Caki2 (cell line): ENCODE results near the gene SLC9A8. TPM values are rescaled to one million over a fixed set of nuclear protein-coding genes. Genes with fewer than 3 reads are reported as not detected.
"Not testable (repeated sequence)": the region's sequence is repeated elsewhere in the genome, so short reads cannot be mapped to it uniquely, and the experiment has no call there.

Source experiments
- DNase-seq: peaks from one replicate; pipeline ENCODE4 v3.0.0-alpha.2; 2015; ENCODE audit warnings: low read depth
- in situ Hi-C: cut with HindIII; loops from 2 replicates; pipeline ENCODE4 v1.10.0; 2016; ENCODE audit warnings: low sequenced_read_pairs, low pct_unique_long_range_greater_than_20kb, mixed read lengths
- total RNA-seq: library from RNA; depleted of rRNA; stranded (reverse); fragments of >200 nt; shearing (Covaris generic); gene quantifications from 2 replicates; pipeline ENCODE4 v1.2.3, GENCODE V29; 2014; ENCODE audit warnings: low replicate concordance

The SLC9A8 gene
- total RNA-seq, 1 experiment from 2014 or later = 7.6 TPM

DNA sequence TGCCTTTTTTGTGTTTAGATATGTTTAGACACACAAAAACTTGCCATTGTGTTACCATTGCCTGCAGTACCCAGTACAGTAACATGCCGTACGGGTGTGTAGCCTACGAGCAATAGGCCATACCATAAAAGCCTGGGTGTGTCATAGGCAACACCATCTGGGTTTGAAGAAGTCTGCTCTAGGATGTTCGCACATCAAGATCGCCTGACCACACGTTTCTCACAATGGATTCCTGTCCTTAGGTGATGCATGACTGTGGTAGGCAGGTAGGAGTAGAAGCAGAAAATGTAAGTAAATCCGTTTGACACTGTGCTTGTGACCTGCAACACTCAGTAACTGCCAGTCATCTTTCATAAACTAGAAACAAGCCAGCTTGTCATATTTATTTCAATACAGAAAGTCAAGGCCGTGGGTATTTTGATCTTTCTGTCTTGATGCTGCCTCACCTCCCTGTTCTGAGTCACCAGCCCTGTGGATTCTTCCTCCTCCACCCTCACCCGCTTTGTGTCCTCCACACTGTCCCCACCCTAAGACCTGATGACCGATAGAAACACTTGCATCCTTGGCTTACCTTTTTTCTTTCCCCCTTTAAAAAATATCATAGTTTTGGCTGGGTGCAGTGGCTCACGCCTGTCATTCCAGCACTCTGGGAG lies 7.3 kb upstream of the SLC9A8 start:
- DNase-seq, in situ Hi-C loops: not testable (repeated sequence)

GRCh38 chr20:49808753-49809152 lies 3.9 kb upstream of the SLC9A8 start:
- in situ Hi-C loops = no loop called here
- no peak for DNase-seq

GRCh38 chr20:49809803-49810359 lies 2.7 kb upstream of the SLC9A8 start:
- no peak for DNase-seq
- in situ Hi-C loops = no loop called here

DNA sequence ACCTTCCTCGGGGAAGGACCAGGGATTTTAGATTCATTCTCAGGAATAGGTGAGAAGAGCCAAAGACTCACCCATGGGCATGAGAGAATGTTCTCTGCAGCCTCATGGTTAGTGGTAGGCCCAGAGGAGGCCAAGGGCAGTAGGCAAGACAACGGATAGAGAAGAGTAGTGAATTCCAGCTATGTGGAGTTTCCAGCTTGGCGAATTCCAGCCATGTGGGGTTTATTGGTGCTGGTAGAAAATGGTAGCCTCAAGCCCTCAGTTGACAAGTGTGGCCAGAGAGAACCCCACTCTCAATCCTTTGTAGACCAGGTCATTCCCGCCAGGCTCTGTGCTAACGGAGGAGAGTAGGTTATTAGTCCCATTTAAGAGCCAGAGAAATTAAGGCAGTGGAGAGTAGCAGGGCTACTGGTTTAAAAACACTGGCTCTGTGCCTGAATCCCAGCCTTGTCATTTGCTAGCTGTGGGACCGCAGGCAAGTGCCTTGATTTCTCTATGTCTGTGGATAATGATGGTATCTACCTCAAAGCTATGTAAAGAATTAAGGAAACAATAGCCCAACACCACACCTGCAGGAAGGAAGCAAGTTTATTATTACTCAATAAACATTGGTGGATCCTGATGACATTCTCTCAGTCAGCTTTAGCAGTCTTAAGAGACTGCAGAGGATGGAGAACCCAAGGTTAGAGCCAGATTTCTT lies 2.0 kb upstream of the SLC9A8 start:
- in situ Hi-C loops = no loop called here

GRCh38 chr20:49811825-49812506 lies 662 bp upstream of the SLC9A8 start:
- in situ Hi-C loops = no loop called here
- no peak for DNase-seq

More for the DNA sequence above, 2.0 kb upstream of the SLC9A8 start:
- DNase-seq = no peak

- in situ Hi-C loops = no loop called here
- no peak for DNase-seq
These were observed 812 bp downstream of the SLC9A8 start for GRCh38 chr20:49813305-49813974.

GRCh38 chr20:49814057-49814694 lies 1.5 kb downstream of the SLC9A8 start:
- in situ Hi-C loops = no loop called here
- DNase-seq = no peak

- DNase-seq = no peak
- in situ Hi-C loops = no loop called here
These were observed 6.2 kb downstream of the SLC9A8 start for GRCh38 chr20:49818816-49819215.

DNA sequence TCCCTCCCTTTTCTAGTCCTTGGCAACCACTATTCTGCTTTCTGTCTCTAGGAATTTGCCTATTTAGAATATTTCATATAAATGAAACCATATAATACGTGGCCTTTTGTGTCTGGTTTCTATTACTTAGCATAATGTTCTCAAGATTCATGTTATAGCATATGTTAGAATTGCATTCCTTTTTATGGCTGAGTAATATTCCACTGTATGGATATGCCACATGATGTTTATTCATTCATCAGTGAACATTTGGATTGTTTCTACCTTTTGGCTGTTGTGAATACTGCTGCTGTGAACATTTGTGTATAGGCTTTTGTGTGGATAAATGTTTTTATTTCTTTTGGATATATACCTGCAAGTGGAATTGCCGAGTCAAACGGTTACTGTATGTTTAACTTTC lies 7.1 kb downstream of the SLC9A8 start:
- in situ Hi-C loops = no loop called here

DNA sequence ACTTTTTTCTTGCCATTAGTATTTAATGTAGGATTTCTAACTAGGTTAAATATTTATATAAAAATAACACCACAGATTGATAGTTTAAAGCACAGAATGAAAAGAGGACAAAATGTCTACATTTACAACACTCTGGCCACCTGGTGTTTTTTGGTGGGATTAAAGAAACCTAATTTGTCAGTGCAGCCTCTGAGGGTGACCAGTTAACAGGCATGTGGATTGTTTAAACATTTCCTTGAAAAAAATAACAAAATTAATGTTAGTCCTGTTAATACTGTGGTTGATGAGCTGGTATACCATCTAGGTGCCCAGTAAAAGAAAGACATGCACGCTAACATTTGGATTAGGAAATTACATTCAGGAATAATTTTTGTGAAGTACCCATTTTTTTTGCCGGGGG lies 8.8 kb downstream of the SLC9A8 start:
- in situ Hi-C loops = no loop called here
- DNase-seq = no peak

More for the DNA sequence above, 7.1 kb downstream of the SLC9A8 start:
- no peak for DNase-seq

DNA sequence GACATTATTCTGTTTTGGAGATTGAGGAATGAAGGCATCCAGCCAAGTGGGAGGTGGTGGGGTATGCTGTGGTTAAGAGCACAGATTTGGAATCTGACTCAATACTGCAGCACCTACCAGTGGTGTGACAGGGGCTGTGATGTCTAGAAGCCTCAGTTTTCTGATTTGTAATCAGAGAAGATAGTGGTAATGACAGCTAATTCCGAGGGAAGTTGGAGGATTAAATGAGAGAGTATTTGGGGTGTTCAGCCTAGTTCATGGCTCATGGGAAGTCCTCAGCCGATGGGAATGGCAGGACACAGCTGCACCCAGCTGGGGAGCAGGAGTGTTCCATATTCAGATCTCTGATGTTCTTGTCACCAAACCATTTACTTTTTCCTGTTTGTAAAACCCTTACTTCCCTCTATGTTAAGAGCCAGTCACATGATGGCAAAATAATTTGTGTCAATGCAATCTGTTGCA lies 9.3 kb downstream of the SLC9A8 start:
- DNase-seq = peak; percentile 19
- in situ Hi-C loops = no loop called here

GRCh38 chr20:49823152-49823847 lies 10.7 kb downstream of the SLC9A8 start:
- DNase-seq = no peak
- in situ Hi-C loops = no loop called here

- in situ Hi-C loops = no loop called here
- no peak for DNase-seq
These were observed 11.6 kb downstream of the SLC9A8 start for GRCh38 chr20:49824206-49824605.

DNA sequence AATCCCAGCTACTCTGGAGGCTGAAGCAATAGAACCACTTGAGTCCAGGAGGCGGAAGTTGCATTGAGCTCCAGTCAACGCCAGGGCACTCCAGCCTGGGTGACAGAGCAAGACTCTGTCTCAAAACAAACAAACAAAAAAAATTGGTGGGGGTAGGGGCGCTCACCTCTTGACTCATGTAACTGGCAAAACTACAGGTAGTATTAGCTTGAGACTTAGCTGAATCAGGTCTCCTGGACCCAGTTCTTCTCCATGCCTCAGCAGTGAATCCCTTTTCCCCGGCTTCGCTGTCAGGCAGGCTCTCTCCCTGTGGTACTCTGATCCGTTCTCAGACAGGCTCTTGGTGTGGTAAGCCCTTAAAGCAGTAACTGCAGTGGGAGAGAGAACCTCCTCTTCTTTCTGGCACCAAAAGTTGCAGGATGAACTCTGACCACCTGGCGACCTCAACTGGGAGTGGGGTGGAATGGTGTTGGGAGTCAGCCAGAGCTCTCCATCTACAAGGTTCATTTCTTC lies 12.9 kb downstream of the SLC9A8 start:
- DNase-seq = no peak
- in situ Hi-C loops = no loop called here

DNA sequence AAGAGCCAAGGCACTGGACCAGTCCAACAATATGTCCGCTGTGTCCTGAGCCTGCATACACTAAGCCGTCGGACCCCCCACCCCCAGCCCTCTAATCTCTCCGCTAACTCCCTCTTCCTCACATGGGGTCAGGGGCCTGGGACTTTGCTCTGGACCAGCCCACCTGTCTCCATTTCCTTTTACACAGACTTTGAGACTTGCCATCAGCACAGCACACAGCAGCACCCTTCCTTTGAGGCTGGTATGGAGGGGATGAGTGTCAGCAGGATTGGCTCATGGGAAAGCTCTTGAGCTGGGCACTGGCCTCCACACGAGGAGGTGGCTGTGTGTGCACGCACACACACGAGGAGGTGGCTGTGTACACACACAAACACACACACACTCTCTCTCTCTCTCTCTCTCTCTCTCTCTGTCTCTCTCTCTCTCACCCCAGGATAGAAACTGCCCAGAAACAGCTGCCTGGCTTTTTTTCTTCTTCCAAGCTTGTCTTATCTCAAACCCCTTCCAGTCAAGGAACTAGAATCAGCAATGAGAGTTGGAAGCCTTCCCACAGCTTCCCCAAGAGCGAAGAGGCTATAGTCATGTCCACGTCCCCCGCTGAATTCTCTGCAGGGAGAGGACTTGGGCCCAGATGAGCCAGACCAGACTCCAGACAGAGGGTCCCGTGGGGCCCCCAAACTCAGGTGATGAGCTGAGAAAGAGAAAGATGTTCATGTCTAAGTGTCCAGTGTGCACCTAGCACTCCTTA lies 18.6 kb downstream of the SLC9A8 start:
- in situ Hi-C loops = no loop called here
- DNase-seq = no peak

DNA sequence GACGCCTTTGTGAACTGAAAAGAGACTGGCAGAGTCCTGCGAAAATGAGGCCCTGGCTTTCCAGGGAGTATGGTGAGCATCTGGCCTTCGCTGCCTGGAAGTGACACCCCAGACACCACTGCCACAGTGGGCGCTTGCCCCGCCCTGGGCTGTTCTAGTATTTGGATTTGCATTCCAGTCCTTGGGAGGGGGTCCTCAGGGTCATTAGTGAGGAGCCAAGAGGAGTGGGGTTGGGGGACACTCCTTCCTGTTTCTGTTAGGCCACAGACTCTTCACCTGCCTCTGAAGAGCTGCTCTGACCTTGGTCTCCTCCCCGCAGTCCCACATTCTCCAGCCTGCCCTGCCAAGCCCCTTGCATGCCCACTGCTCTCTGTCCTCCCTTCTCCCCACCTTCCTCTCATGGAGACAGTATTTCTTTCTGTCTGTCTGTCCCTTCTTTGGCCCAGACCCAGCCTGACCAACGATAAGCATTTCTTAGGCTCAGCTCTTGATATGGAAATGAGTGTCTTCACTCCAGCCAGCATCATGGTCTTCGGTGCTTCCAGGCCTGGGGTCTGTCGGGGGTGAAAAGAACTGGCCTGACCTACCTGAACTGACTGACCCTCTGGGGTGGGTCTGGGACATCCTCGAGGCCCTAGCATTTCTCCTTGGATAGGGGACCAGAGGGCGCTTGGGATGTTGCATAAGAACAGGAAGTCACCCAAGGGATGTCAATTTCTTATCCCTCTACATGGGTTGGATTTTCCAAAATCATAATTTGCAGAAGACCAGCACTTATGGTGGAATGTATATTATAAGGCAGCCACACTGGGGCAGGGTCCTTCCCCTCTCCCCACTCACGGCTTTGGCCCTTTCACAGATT lies 19.4 kb downstream of the SLC9A8 start:
- no peak for DNase-seq
- in situ Hi-C loops = no loop called here
